Measurements from ENCODE around the gene ADAM22.

Gene ADAM22

GRCh38 chr7:88041583-88041982 lies 107.5 kb downstream of the ADAM22 start:
- DNase-seq (ENCODE audit: low spot score), result no peak
- H3K27ac ChIP-seq, result no peak overlapping the region
- no peak overlapping the region for H3K4me3 ChIP-seq
- TF ChIP-seq CTCF (IDR thresholded peaks at IDR 0.05), result no peak

GRCh38 chr7:88042157-88042556 lies 108.1 kb downstream of the ADAM22 start:
- TF ChIP-seq CTCF (IDR thresholded peaks at IDR 0.05), result no peak
- no peak overlapping the region for H3K27ac ChIP-seq
- DNase-seq (ENCODE audit: low spot score), result no peak
- H3K4me3 ChIP-seq, result no peak overlapping the region

GRCh38 chr7:88042803-88043202 lies 108.8 kb downstream of the ADAM22 start:
- no peak for DNase-seq (ENCODE audit: low spot score)
- no peak for TF ChIP-seq CTCF (IDR thresholded peaks at IDR 0.05)
- Histone ChIP-seq H3K27ac (no peak overlapping the region), H3K4me3 (no peak overlapping the region)

- H3K27ac ChIP-seq, result no peak overlapping the region
- no peak for DNase-seq (ENCODE audit: low spot score)
- H3K4me3 ChIP-seq, result no peak overlapping the region
- TF ChIP-seq CTCF (IDR thresholded peaks at IDR 0.05), result no peak
These were observed 110.0 kb downstream of the ADAM22 start for GRCh38 chr7:88044069-88044468.

- no peak for TF ChIP-seq CTCF (IDR thresholded peaks at IDR 0.05)
- DNase-seq (ENCODE audit: low spot score), result no peak
- Histone ChIP-seq H3K4me3 (no peak overlapping the region), H3K27ac (no peak overlapping the region)
These were observed 113.0 kb downstream of the ADAM22 start for GRCh38 chr7:88046839-88047573.

- no peak for DNase-seq (ENCODE audit: low spot score)
- Histone ChIP-seq H3K4me3 (no peak overlapping the region), H3K27ac (no peak overlapping the region)
- TF ChIP-seq CTCF (IDR thresholded peaks at IDR 0.05), result no peak
These were observed 123.6 kb downstream of the ADAM22 start for GRCh38 chr7:88057655-88058054.

- H3K27ac ChIP-seq, result no peak overlapping the region
These were observed 128.2 kb downstream of the ADAM22 start for GRCh38 chr7:88062238-88062637.

More at GRCh38 chr7:88062238-88062637, 128.2 kb downstream of the ADAM22 start:
- no peak overlapping the region for H3K4me3 ChIP-seq
- DNase-seq (ENCODE audit: low spot score), result no peak
- no peak for TF ChIP-seq CTCF (IDR thresholded peaks at IDR 0.05)
